Lung (tissue), 12 donors: ENCODE measurements around the gene STPG3. TPM values are rescaled to one million over a fixed set of nuclear protein-coding genes. Genes with fewer than 3 reads are reported as not detected.

Experiments
- ATAC-seq: fragments of 200-7000 bp; cut with Tn5 transposase; one replicate; pipeline ENCODE4 v1.9.1; 2020; ENCODE audit warnings: moderate number of reproducible peaks; ENCODE audit not compliant: insufficient read depth, low FRiP score
- DNase-seq, 3 donors: peaks; one replicate each; pipeline ENCODE4 v3.0.0-alpha.2; 2013 to 2017
- H3K27ac ChIP-seq, 2 donors: one replicate each; pipeline ENCODE4 v1.5.1; 2013; ENCODE audit warnings: mild to moderate bottlenecking in 2 of 2, moderate library complexity in 2 of 2, control low read depth in 1 of 2, inconsistent platforms in 1 of 2, low read depth in 1 of 2, low read length in 1 of 2
- H3K27me3 ChIP-seq, 3 donors: one replicate each; pipeline ENCODE4 v1.5.1; 2013; ENCODE audit warnings: low read length in 2 of 3; ENCODE audit not compliant: control insufficient read depth in 3 of 3, insufficient read depth in 3 of 3
- H3K36me3 ChIP-seq, 4 donors: one replicate each; pipeline ENCODE4 v1.5.1; 2013; ENCODE audit warnings: low read length in 4 of 4, mild to moderate bottlenecking in 1 of 4, moderate library complexity in 1 of 4; ENCODE audit not compliant: control insufficient read depth in 4 of 4, insufficient read depth in 4 of 4
- H3K4me1 ChIP-seq, 5 donors: one replicate each; pipeline ENCODE4 v1.5.1; 2013; ENCODE audit warnings: low read length in 5 of 5, mild to moderate bottlenecking in 2 of 5, moderate library complexity in 1 of 5; ENCODE audit not compliant: control insufficient read depth in 5 of 5, insufficient read depth in 5 of 5
- H3K4me3 ChIP-seq: one replicate; pipeline ENCODE4 v1.5.1; 2013; ENCODE audit warnings: mild to moderate bottlenecking, control low read depth, moderate library complexity
- H3K9ac ChIP-seq, 2 donors: one replicate each; pipeline ENCODE4 v1.5.1; 2013; ENCODE audit warnings: low read length in 2 of 2, control low read depth in 1 of 2; ENCODE audit not compliant: insufficient read depth in 1 of 2
- H3K9me3 ChIP-seq, 4 donors: one replicate each; pipeline ENCODE4 v1.5.1; 2013; ENCODE audit warnings: low read length in 3 of 4, mild to moderate bottlenecking in 1 of 4, moderate library complexity in 1 of 4; ENCODE audit not compliant: control insufficient read depth in 4 of 4, insufficient read depth in 3 of 4
- CTCF ChIP-seq: IDR thresholded peaks from 2 replicates; pipeline ENCODE4 v1.5.1; 2012; ENCODE audit warnings: mild to moderate bottlenecking; ENCODE audit errors: control extremely low read depth, extremely low read depth
- WGBS, 2 donors: extraction: QIAGEN DNeasy Blood & Tissue Kit; methylation state at CpG; one replicate each; pipeline ENCODE4 v1.1.7; 2013; 5-methylcytosine and 5-hydroxymethylcytosine counted together
- polyA plus RNA-seq, 2 donors: library from polyadenylated mRNA; stranded (reverse); fragments of 200-250 nt; gene quantifications; one replicate each; pipeline ENCODE4 v1.2.1, GENCODE V29; 2013
- total RNA-seq, 2 donors: library from RNA; depleted of rRNA in 1 of 2; stranded (reverse); fragments of >200 nt in 1 of 2; gene quantifications; one replicate each; pipeline ENCODE4 v1.2.1, GENCODE V29; 2014 to 2021
- donor health status: control.
- donor health status: control.
- donor health status: Bipolar disorder and iron deficiency.
- donor health status: healthy.
- donor health status: DM: yes; HTN: yes; CAD: no.

Gene STPG3
- total and polyA plus RNA-seq, 4 donors, result 0.18 TPM; not detected in 3

DNA sequence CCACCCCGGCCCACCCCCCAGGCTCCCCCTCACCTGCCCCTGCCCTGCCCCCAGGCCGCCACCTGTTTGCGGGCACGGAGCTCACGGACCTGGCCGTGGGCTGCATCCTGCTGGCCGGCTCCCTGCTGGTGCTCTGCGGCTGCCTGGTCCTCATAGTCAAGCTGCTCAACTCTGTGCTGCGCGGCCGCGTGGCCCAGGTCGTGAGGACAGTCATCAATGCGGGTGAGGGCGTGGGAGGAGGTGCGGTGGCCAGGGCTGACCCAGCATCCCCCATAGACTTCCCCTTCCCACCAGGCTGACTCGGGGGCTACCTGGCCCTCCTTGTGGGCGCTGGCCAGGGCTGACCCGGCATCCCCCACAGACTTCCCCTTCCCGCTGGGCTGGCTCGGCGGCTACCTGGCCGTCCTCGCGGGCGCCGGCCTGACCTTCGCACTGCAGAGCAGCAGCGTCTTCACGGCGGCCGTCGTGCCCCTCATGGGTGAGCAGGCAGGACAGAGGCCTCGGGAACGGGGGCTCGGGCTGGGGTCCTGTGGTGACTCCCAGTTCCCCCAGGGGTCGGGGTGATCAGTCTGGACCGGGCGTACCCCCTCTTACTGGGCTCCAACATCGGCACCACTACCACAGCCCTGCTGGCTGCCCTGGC, 16.9 kb upstream of the STPG3 start:
- ATAC-seq, result no peak
- Histone ChIP-seq H3K9me3 (peaks cover 0 to 2% (median 0%) of the 10 kb centered on the region in 4 donors), H3K27me3 (peaks cover 0 to 6% (median 0%) of the 10 kb centered on the region in 3 donors), H3K4me3 (no peak overlapping the region), H3K27ac (no peak overlapping the region), H3K36me3 (no peaks in the 10 kb centered on the region), H3K4me1 (peaks cover 0 to 14% (median 8%) of the 10 kb centered on the region in 5 donors), H3K9ac (no peak overlapping the region)
- TF ChIP-seq CTCF, result no peak
- no peak for DNase-seq
- WGBS, 2 donors, result 63 to 72% methylated on average over 27 to 40 of the region's 40 CpGs

GRCh38 chr9:137234758-137235423, 16.2 kb upstream of the STPG3 start:
- H3K27me3 ChIP-seq, result peaks cover 0 to 6% (median 0%) of the 10 kb centered on the region in 3 donors

DNA sequence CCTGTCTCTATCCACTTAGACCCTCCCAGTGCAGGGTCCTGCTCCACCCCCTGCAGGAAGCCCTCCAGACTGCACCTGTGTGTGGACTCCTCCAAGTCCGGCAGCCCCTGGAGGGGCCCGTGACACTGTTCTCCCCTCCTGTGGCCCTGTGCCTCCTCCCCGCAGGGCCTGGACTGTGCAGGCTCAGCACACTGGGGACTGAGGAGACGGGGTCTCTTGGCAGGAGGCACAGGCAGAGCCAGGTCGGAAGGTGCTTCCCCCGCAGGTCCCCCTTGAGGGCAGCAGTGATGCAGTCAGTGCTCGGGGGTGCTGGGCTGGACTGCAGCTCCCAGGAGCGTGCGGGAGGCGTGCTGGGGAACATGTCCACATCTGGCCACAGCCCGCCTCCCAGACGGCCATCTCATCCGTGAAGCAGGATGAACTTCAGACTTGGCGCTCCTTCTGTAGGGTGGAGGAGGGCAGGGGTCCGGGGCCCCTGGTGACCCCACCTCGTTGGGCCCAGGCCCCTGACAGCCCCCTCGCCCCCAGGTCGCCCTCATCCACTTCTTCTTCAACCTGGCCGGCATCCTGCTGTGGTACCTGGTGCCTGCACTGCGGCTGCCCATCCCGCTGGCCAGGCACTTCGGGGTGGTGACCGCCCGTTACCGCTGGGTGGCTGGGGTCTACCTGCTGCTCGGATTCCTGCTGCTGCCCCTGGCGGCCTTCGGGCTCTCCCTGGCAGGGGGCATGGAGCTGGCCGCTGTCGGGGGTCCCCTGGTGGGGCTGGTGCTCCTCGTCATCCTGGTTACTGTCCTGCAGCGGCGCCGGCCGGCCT, 15.5 kb upstream of the STPG3 start:
- 66 to 68% methylated on average over 35 of the region's 35 CpGs for WGBS, 2 donors
- Histone ChIP-seq H3K36me3 (no peaks in the 10 kb centered on the region), H3K4me3 (no peak overlapping the region), H3K27me3 (peaks cover 0 to 3% (median 0%) of the 10 kb centered on the region in 3 donors), H3K4me1 (peaks cover 0 to 14% (median 8%) of the 10 kb centered on the region in 5 donors), H3K9ac (no peak overlapping the region), H3K27ac (no peak overlapping the region), H3K9me3 (no peaks in the 10 kb centered on the region)
- ATAC-seq, result no peak
- TF ChIP-seq CTCF, result no peak
- DNase-seq, result no peak

More at GRCh38 chr9:137234758-137235423, 16.2 kb upstream of the STPG3 start:
- no peak for TF ChIP-seq CTCF
- Histone ChIP-seq H3K4me3 (no peak overlapping the region), H3K4me1 (peaks cover 0 to 14% (median 8%) of the 10 kb centered on the region in 5 donors), H3K9me3 (no peaks in the 10 kb centered on the region), H3K27ac (no peak overlapping the region), H3K9ac (no peak overlapping the region), H3K36me3 (no peaks in the 10 kb centered on the region)
- DNase-seq, result no peak
- WGBS, 2 donors, result 70 to 83% methylated on average over 17 to 18 of the region's 18 CpGs
- no peak for ATAC-seq
